Measurements from ENCODE around the gene LY9. TPM values are rescaled to one million over a fixed set of nuclear protein-coding genes. Genes with fewer than 3 reads are reported as not detected.

LY9 gene
- total RNA-seq, 2 donors from 2014 or later: 0.33 to 1.6 TPM

GRCh38 chr1:160794376-160794775 is 1.6 kb upstream of the LY9 start:
- ATAC-seq (no peak), DNase-seq (no peak)
- no peak for TF ChIP-seq CTCF (IDR thresholded peaks at IDR 0.05)
- no peak for TF ChIP-seq POLR2A (IDR thresholded peaks at IDR 0.05)
- Histone ChIP-seq H3K36me3 (replicated peaks in 1 of 2; ENCODE audit: insufficient read depth in 1 of 2, low read depth in 2 of 2) (no peaks in the 10 kb centered on the region), H3K27me3 (no peaks in the 10 kb centered on the region), H3K27ac (no peak overlapping the region), H3K4me3 (no peak overlapping the region), H3K9me3 (no peaks in the 10 kb centered on the region), H3K4me1 (no peaks in the 10 kb centered on the region)
- intact Hi-C loops (cut with DNase I): no loop called here
- WGBS, 2 donors: 47% methylated on average over 3 of the region's 3 CpGs

- intact Hi-C loops (cut with DNase I): no loop called here
- DNase-seq: no peak
- WGBS, 2 donors: 50 to 72% methylated on average over 3 of the region's 3 CpGs
- Histone ChIP-seq H3K36me3 (replicated peaks in 1 of 2; ENCODE audit: insufficient read depth in 1 of 2, low read depth in 2 of 2) (no peaks in the 10 kb centered on the region), H3K4me3 (no peak overlapping the region), H3K27ac (no peak overlapping the region), H3K9me3 (no peaks in the 10 kb centered on the region), H3K27me3 (no peaks in the 10 kb centered on the region), H3K4me1 (no peaks in the 10 kb centered on the region)
- no peak for ATAC-seq
- no peak for TF ChIP-seq POLR2A (IDR thresholded peaks at IDR 0.05)
- TF ChIP-seq CTCF (IDR thresholded peaks at IDR 0.05): no peak
Observed at GRCh38 chr1:160797271-160797709, 1.3 kb downstream of the LY9 start.

- intact Hi-C loops (cut with DNase I): no loop called here
- no peak for DNase-seq
Observed at GRCh38 chr1:160797861-160798273, 1.9 kb downstream of the LY9 start.

GRCh38 chr1:160798439-160798838 is 2.5 kb downstream of the LY9 start:
- no peak overlapping the region for H3K27ac ChIP-seq
- intact Hi-C loops (cut with DNase I): no loop called here
- ATAC-seq (no peak), DNase-seq (no peak)
- H3K4me1 ChIP-seq: no peaks in the 10 kb centered on the region
- no peaks in the 10 kb centered on the region for H3K27me3 ChIP-seq
- WGBS, 2 donors: 73 to 84% methylated on average over 2 of the region's 2 CpGs
- no peaks in the 10 kb centered on the region for H3K9me3 ChIP-seq
- H3K4me3 ChIP-seq: no peak overlapping the region
- no peaks in the 10 kb centered on the region for H3K36me3 ChIP-seq (replicated peaks in 1 of 2; ENCODE audit: insufficient read depth in 1 of 2, low read depth in 2 of 2)
- TF ChIP-seq POLR2A (IDR thresholded peaks at IDR 0.05) (no peak), CTCF (IDR thresholded peaks at IDR 0.05) (no peak)

More at GRCh38 chr1:160797861-160798273, 1.9 kb downstream of the LY9 start:
- WGBS, 2 donors: 32 to 55% methylated on average over 4 of the region's 4 CpGs
- H3K27ac ChIP-seq: no peak overlapping the region
- H3K36me3 ChIP-seq (replicated peaks in 1 of 2; ENCODE audit: insufficient read depth in 1 of 2, low read depth in 2 of 2): no peaks in the 10 kb centered on the region
- no peak overlapping the region for H3K4me3 ChIP-seq
- no peaks in the 10 kb centered on the region for H3K4me1 ChIP-seq
- no peaks in the 10 kb centered on the region for H3K9me3 ChIP-seq
- no peak for TF ChIP-seq CTCF (IDR thresholded peaks at IDR 0.05)
- no peak for TF ChIP-seq POLR2A (IDR thresholded peaks at IDR 0.05)
- no peak for ATAC-seq
- no peaks in the 10 kb centered on the region for H3K27me3 ChIP-seq

GRCh38 chr1:160799641-160800040 is 3.7 kb downstream of the LY9 start:
- no peaks in the 10 kb centered on the region for H3K36me3 ChIP-seq (replicated peaks in 1 of 2; ENCODE audit: insufficient read depth in 1 of 2, low read depth in 2 of 2)
- no peak overlapping the region for H3K27ac ChIP-seq
- ATAC-seq: no peak
- no peak overlapping the region for H3K4me3 ChIP-seq
- H3K4me1 ChIP-seq: no peaks in the 10 kb centered on the region
- no peaks in the 10 kb centered on the region for H3K27me3 ChIP-seq
- 79 to 87% methylated on average over 3 to 5 of the region's 5 CpGs for whole genome bisulfite sequencing, 2 donors
- no peaks in the 10 kb centered on the region for H3K9me3 ChIP-seq
- DNase-seq: no peak
- intact Hi-C loops (cut with DNase I): no loop called here
- no peak for TF ChIP-seq CTCF (IDR thresholded peaks at IDR 0.05)
- TF ChIP-seq POLR2A (IDR thresholded peaks at IDR 0.05): no peak
